GM18511 (cell line): ENCODE data around the gene BTBD9.

Experiments
- ATAC-seq: cut with Tn5 transposase; IDR thresholded peaks from one replicate; pipeline ENCODE4 v1.9.1; 2021; ENCODE audit warnings: mild to moderate bottlenecking, moderate library complexity; ENCODE audit not compliant: unreplicated experiment

Gene BTBD9

DNA sequence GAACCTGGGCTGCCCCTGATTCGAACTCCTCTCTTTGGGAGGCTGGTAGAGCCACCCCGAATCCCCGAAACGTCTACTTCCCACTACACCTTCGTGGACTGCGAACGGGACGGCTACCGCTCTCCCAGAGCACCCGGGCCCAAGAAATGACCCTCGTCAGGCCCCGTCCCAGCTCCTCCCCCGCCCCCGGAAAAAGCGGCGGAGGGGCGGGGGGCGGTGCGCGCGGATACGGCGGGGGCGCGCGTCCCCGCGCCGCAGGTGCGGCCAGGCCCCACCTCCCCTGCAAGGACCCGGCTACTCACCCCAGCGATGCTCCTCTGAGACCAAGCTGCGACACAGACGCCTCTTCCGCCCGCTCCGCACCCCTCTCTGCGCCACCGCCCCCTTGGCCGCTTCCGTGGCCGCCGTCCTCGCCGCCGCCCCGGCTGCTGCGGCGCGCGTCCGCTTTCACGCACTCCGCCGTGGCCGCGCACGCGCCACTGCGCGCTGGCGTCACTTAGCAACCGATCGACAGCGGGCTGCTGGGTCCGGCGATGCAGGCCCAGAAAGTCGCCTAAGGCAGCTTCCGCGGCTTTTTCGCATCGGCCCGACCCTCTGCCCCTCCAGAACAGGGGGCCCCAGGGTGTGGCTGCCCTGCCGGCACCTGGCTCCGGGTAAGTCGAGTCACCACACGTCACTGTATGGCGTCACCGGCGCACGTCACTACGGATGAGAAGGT lies at the start of gene BTBD9:
BTBD9 (minus strand) TSS at position 432 of the 718 bp plus-strand sequence.
- peak; percentile 88 for ATAC-seq

- peak; percentile 60 for ATAC-seq
These were observed 48.9 kb upstream of the BTBD9 start for GRCh38 chr6:38688579-38689087.

GRCh38 chr6:38687549-38687948 lies 47.8 kb upstream of the BTBD9 start:
- no peak for ATAC-seq

- no peak for ATAC-seq
These were observed 47.3 kb upstream of the BTBD9 start for GRCh38 chr6:38687043-38687353.

- no peak for ATAC-seq
These were observed 46.7 kb upstream of the BTBD9 start for GRCh38 chr6:38686270-38687042.

DNA sequence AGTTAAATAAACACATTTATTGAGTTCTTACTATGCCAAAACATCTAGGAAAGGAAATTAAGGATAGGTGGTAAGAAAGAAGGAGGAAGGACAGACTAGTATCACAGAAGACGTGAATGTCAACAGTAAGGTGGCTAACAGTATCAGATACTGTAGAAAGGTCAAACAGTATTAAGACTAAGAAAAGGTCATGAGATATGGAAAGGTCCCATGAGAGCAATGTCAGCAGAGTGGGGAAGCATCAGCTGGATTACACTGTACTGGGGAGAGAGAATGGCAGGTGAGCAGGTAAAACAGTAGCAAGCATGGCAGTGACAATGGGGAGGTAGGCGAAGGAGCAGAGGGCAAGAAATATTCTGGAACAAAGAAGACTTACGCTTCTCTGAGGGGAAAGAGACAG lies 45.2 kb upstream of the BTBD9 start:
- no peak for ATAC-seq

DNA sequence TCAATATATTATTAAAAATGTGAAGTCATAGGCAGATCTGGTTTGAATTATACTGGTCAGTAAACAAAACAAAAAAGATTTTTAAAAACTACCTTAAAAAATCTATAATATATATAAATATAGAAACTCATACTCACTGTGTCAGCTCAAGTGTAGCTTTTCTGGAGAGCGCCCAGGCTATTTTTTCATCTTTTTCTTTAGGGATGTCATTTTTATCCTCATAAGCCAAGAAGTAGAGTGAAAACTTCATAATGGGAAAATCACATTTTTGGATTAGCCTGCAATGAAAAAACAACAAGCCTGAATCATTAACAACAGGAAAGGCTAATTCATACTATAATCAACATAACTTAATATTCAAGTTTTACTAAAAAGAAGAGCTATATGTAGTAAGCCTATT lies 44.5 kb upstream of the BTBD9 start:
- ATAC-seq, result no peak

GRCh38 chr6:38681850-38682249 lies 42.1 kb upstream of the BTBD9 start:
- no peak for ATAC-seq

DNA sequence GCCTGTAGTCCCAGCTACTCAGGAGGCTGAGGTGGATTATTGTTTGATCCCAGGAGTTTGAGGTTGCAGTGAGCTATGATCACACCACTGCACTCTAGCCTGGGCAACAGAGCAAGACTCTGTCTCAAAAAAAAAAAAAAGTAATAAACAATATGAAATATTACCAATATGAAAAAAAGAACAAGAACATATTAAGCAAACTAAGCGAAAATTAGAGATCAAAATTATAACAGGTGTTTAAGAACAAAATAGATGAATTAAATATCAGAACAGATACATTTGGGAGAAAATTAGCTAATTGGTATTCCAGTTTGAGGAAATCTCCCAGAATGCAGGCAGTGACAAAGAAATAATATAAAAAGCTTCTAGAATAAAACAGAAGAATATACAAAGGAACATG lies 39.9 kb upstream of the BTBD9 start:
- no peak for ATAC-seq

GRCh38 chr6:38678178-38678760 lies 38.5 kb upstream of the BTBD9 start:
- no peak for ATAC-seq

- ATAC-seq, result no peak
These were observed 37.3 kb upstream of the BTBD9 start for GRCh38 chr6:38676974-38677544.

GRCh38 chr6:38676236-38676973 lies 36.7 kb upstream of the BTBD9 start:
- no peak for ATAC-seq

- ATAC-seq, result no peak
These were observed 33.9 kb upstream of the BTBD9 start for GRCh38 chr6:38673397-38674165.

- ATAC-seq, result peak; percentile 80
These were observed 32.2 kb upstream of the BTBD9 start for GRCh38 chr6:38671885-38672467.

GRCh38 chr6:38658418-38659167 lies 18.9 kb upstream of the BTBD9 start:
- no peak for ATAC-seq

DNA sequence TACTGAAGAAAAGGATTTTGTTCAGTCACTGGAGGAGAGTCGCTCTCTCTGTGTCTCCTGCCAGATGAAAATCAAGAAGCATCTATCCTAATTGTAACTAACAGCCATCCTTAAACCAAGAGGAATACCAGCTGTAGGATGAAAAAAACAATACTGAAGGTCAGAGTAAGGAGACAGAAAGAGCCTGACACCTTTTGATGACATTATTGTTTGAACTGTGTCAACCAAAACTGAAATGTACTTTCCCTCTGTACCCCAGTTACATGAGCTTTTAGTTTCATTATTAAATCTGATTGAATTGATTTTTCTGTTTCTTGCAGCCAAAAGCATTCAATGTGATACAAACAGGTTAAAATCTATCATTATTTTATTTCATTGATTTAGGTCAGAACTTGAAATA lies 17.2 kb upstream of the BTBD9 start:
- ATAC-seq, result no peak

DNA sequence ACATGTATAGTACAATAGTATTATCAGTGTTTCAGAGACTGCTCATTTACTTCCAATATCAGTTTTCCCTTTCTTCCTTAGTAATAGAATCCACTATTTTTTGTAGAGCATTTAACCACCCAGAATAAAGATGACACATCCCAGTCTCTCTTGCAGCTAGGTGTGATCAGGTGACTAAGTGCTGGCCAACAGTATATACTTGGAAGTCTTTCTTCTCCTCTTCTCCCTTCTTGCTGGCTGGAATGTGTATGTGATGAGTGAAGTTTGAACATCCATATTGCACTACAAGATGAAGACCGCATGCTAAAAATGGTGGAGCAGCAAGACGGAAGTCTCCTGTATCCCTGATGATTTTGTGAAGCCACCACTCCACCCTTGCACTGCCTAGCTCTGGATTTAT lies 14.5 kb upstream of the BTBD9 start:
- ATAC-seq, result no peak

- ATAC-seq, result no peak
These were observed 11.5 kb upstream of the BTBD9 start for GRCh38 chr6:38651121-38651784.
